ENCODE results near the gene CDYL2.
"Not testable (repeated sequence)": the region's sequence is repeated elsewhere in the genome, so short reads cannot be mapped to it uniquely, and the experiment has no call there.

The CDYL2 gene

GRCh38 chr16:80815278-80815677 lies 10.9 kb upstream of the CDYL2 start:
- H3K4me1 ChIP-seq (ENCODE audit: control insufficient read depth in 2 of 2, insufficient read depth in 1 of 2, low read depth in 1 of 2, low read length in 2 of 2); H2AK5ac ChIP-seq (ENCODE audit: low read depth, low read length); H3K4ac ChIP-seq (ENCODE audit: low read length); H3K14ac ChIP-seq (ENCODE audit: low read length); H3K36me3 ChIP-seq (replicated peaks in 1 of 2; ENCODE audit: control insufficient read depth in 2 of 2, insufficient read depth in 2 of 2, low read length in 2 of 2); H2AFZ ChIP-seq (ENCODE audit: low read length); DNase-seq (ENCODE audit: low spot score); H3K4me3 ChIP-seq (ENCODE audit: low read length in 2 of 2); H2BK12ac ChIP-seq (ENCODE audit: low read length); H3K27ac ChIP-seq (replicated peaks; ENCODE audit: low read length); H3K18ac ChIP-seq (ENCODE audit: low read length); H4K91ac ChIP-seq (ENCODE audit: low read depth, low read length, poor library complexity); H2BK120ac ChIP-seq (ENCODE audit: low read depth, low read length); H2BK5ac ChIP-seq (ENCODE audit: low read length); H3K27me3 ChIP-seq (ENCODE audit: control insufficient read depth in 3 of 3, insufficient read depth in 3 of 3, low read depth in 1 of 3, low read length in 3 of 3); H3K79me1 ChIP-seq (ENCODE audit: low read depth, low read length); H3K23ac ChIP-seq (ENCODE audit: low read depth, low read length, poor library complexity); H3K9me3 ChIP-seq (replicated peaks in 1 of 2; ENCODE audit: control insufficient read depth in 2 of 2, insufficient read depth in 1 of 2, low read depth in 1 of 2, low read length in 2 of 2); H3K9ac ChIP-seq (ENCODE audit: low read depth, low read length, poor library complexity); H3K4me2 ChIP-seq (ENCODE audit: insufficient read depth, low read length, poor library complexity, severe bottlenecking); H2BK15ac ChIP-seq (ENCODE audit: low read length); H4K8ac ChIP-seq (ENCODE audit: low read depth, low read length): not testable (repeated sequence)
- no CpG with 5 or more reads among the region's 2 CpGs for WGBS, 2 donors (ENCODE audit: extremely low coverage in 2 of 2, insufficient read length in 2 of 2, insufficient replicate concordance in 1 of 2)

- no peak overlapping the region for H2BK15ac ChIP-seq (ENCODE audit: low read length)
- no peaks in the 10 kb centered on the region for H3K36me3 ChIP-seq (replicated peaks in 1 of 2; ENCODE audit: control insufficient read depth in 2 of 2, insufficient read depth in 2 of 2, low read length in 2 of 2)
- H3K23ac ChIP-seq (ENCODE audit: low read depth, low read length, poor library complexity), result no peak overlapping the region
- no peak overlapping the region for H3K14ac ChIP-seq (ENCODE audit: low read length)
- no peaks in the 10 kb centered on the region for H3K9me3 ChIP-seq (replicated peaks in 1 of 2; ENCODE audit: control insufficient read depth in 2 of 2, insufficient read depth in 1 of 2, low read depth in 1 of 2, low read length in 2 of 2)
- DNase-seq (ENCODE audit: low spot score), result no peak
- H4K8ac ChIP-seq (ENCODE audit: low read depth, low read length), result no peak overlapping the region
- no peak overlapping the region for H3K4ac ChIP-seq (ENCODE audit: low read length)
- H3K9ac ChIP-seq (ENCODE audit: low read depth, low read length, poor library complexity), result no peak overlapping the region
- no peak overlapping the region for H3K4me2 ChIP-seq (ENCODE audit: insufficient read depth, low read length, poor library complexity, severe bottlenecking)
- H3K27me3 ChIP-seq (ENCODE audit: control insufficient read depth in 3 of 3, insufficient read depth in 3 of 3, low read depth in 1 of 3, low read length in 3 of 3), result no peaks in the 10 kb centered on the region
- no peak overlapping the region for H2AFZ ChIP-seq (ENCODE audit: low read length)
- H2BK120ac ChIP-seq (ENCODE audit: low read depth, low read length), result no peak overlapping the region
- H3K4me3 ChIP-seq (ENCODE audit: low read length in 2 of 2), result no peak overlapping the region
- no peaks in the 10 kb centered on the region for H3K4me1 ChIP-seq (ENCODE audit: control insufficient read depth in 2 of 2, insufficient read depth in 1 of 2, low read depth in 1 of 2, low read length in 2 of 2)
- no peak overlapping the region for H2BK5ac ChIP-seq (ENCODE audit: low read length)
- H3K79me1 ChIP-seq (ENCODE audit: low read depth, low read length), result no peaks in the 10 kb centered on the region
- no peak overlapping the region for H3K27ac ChIP-seq (replicated peaks; ENCODE audit: low read length)
- H4K91ac ChIP-seq (ENCODE audit: low read depth, low read length, poor library complexity), result no peak overlapping the region
- no peak overlapping the region for H2AK5ac ChIP-seq (ENCODE audit: low read depth, low read length)
- no peak overlapping the region for H2BK12ac ChIP-seq (ENCODE audit: low read length)
- H3K18ac ChIP-seq (ENCODE audit: low read length), result no peak overlapping the region
Measured at GRCh38 chr16:80812593-80812992, 8.2 kb upstream of the CDYL2 start.

- Histone ChIP-seq H3K4me1 (ENCODE audit: control insufficient read depth in 2 of 2, insufficient read depth in 1 of 2, low read depth in 1 of 2, low read length in 2 of 2) (no peaks in the 10 kb centered on the region), H3K14ac (ENCODE audit: low read length) (no peak overlapping the region), H3K4me2 (ENCODE audit: insufficient read depth, low read length, poor library complexity, severe bottlenecking) (no peak overlapping the region), H2BK120ac (ENCODE audit: low read depth, low read length) (no peak overlapping the region), H4K8ac (ENCODE audit: low read depth, low read length) (no peak overlapping the region), H3K27me3 (ENCODE audit: control insufficient read depth in 3 of 3, insufficient read depth in 3 of 3, low read depth in 1 of 3, low read length in 3 of 3) (peaks cover 2 to 18% (median 10%) of the 10 kb centered on the region in 3 experiments), H3K9ac (ENCODE audit: low read depth, low read length, poor library complexity) (no peak overlapping the region), H4K91ac (ENCODE audit: low read depth, low read length, poor library complexity) (no peak overlapping the region), H3K18ac (ENCODE audit: low read length) (no peak overlapping the region), H3K9me3 (replicated peaks in 1 of 2; ENCODE audit: control insufficient read depth in 2 of 2, insufficient read depth in 1 of 2, low read depth in 1 of 2, low read length in 2 of 2) (no peaks in the 10 kb centered on the region), H2AK5ac (ENCODE audit: low read depth, low read length) (no peak overlapping the region), H2BK15ac (ENCODE audit: low read length) (no peak overlapping the region), H2BK5ac (ENCODE audit: low read length) (no peak overlapping the region), H2AFZ (ENCODE audit: low read length) (no peak overlapping the region), H3K27ac (replicated peaks; ENCODE audit: low read length) (no peak overlapping the region), H3K4ac (ENCODE audit: low read length) (no peak overlapping the region), H3K23ac (ENCODE audit: low read depth, low read length, poor library complexity) (no peak overlapping the region), H2BK12ac (ENCODE audit: low read length) (no peak overlapping the region), H3K79me1 (ENCODE audit: low read depth, low read length) (no peaks in the 10 kb centered on the region), H3K36me3 (replicated peaks in 1 of 2; ENCODE audit: control insufficient read depth in 2 of 2, insufficient read depth in 2 of 2, low read length in 2 of 2) (no peaks in the 10 kb centered on the region), H3K4me3 (ENCODE audit: low read length in 2 of 2) (no peak overlapping the region)
- DNase-seq (ENCODE audit: low spot score), result no peak
- WGBS, 2 donors (ENCODE audit: extremely low coverage in 2 of 2, insufficient read length in 2 of 2, insufficient replicate concordance in 1 of 2), result no CpG with 5 or more reads among the region's 2 CpGs
Measured at GRCh38 chr16:80809366-80809765, 5.0 kb upstream of the CDYL2 start.

GRCh38 chr16:80807906-80808305 lies 3.5 kb upstream of the CDYL2 start:
- Histone ChIP-seq H3K36me3 (replicated peaks in 1 of 2; ENCODE audit: control insufficient read depth in 2 of 2, insufficient read depth in 2 of 2, low read length in 2 of 2) (no peaks in the 10 kb centered on the region), H3K4me3 (ENCODE audit: low read length in 2 of 2) (no peak overlapping the region), H3K27ac (replicated peaks; ENCODE audit: low read length) (no peak overlapping the region), H4K8ac (ENCODE audit: low read depth, low read length) (no peak overlapping the region), H2AK5ac (ENCODE audit: low read depth, low read length) (no peak overlapping the region), H3K9ac (ENCODE audit: low read depth, low read length, poor library complexity) (no peak overlapping the region), H2BK120ac (ENCODE audit: low read depth, low read length) (no peak overlapping the region), H3K4me1 (ENCODE audit: control insufficient read depth in 2 of 2, insufficient read depth in 1 of 2, low read depth in 1 of 2, low read length in 2 of 2) (peaks cover 0 to 1% of the 10 kb centered on the region in 2 donors), H3K79me1 (ENCODE audit: low read depth, low read length) (no peaks in the 10 kb centered on the region), H2BK15ac (ENCODE audit: low read length) (no peak overlapping the region), H3K4ac (ENCODE audit: low read length) (no peak overlapping the region), H3K27me3 (ENCODE audit: control insufficient read depth in 3 of 3, insufficient read depth in 3 of 3, low read depth in 1 of 3, low read length in 3 of 3) (peaks cover 2 to 22% (median 10%) of the 10 kb centered on the region in 3 experiments), H2BK12ac (ENCODE audit: low read length) (no peak overlapping the region), H3K23ac (ENCODE audit: low read depth, low read length, poor library complexity) (no peak overlapping the region), H3K14ac (ENCODE audit: low read length) (no peak overlapping the region), H2BK5ac (ENCODE audit: low read length) (no peak overlapping the region), H3K9me3 (replicated peaks in 1 of 2; ENCODE audit: control insufficient read depth in 2 of 2, insufficient read depth in 1 of 2, low read depth in 1 of 2, low read length in 2 of 2) (peaks cover 0 to 3% of the 10 kb centered on the region in 2 donors), H3K4me2 (ENCODE audit: insufficient read depth, low read length, poor library complexity, severe bottlenecking) (no peak overlapping the region), H4K91ac (ENCODE audit: low read depth, low read length, poor library complexity) (no peak overlapping the region), H3K18ac (ENCODE audit: low read length) (no peak overlapping the region), H2AFZ (ENCODE audit: low read length) (no peak overlapping the region)
- no peak for DNase-seq (ENCODE audit: low spot score)
- no CpG with 5 or more reads among the region's 3 CpGs for WGBS, 2 donors (ENCODE audit: extremely low coverage in 2 of 2, insufficient read length in 2 of 2, insufficient replicate concordance in 1 of 2)

Data from neuronal stem cell (in vitro differentiated cells).